Activated CD4-positive, alpha-beta T cell treated with anti-CD3 and anti-CD28 coated beads for 36 hours (primary cell): ENCODE data around the gene FHOD3. TPM values are rescaled to one million over a fixed set of nuclear protein-coding genes. Genes with fewer than 3 reads are reported as not detected.

Experiments used
- ATAC-seq: fragments of 200-7000 bp; cut with Tn5 transposase; one replicate; pipeline ENCODE4 v1.10.0; 2021; ENCODE audit warnings: mild to moderate bottlenecking, moderate library complexity
- CTCF ChIA-PET: fragments of 350-600 bp; sonication (Branson Sonifier 250); formaldehyde crosslinking; loops from one replicate; lab custom pipeline; 2021; ENCODE audit warnings: antibody characterized with exemption; lab: Charles Lee
- POLR2A ChIA-PET: fragments of 350-600 bp; sonication (Branson Sonifier 250); formaldehyde crosslinking; loops from one replicate; lab custom pipeline; 2021; ENCODE audit warnings: antibody characterized with exemption, inconsistent platforms; lab: Charles Lee
- DNase-seq: peaks from one replicate; pipeline ENCODE4 v3.0.0-alpha.2; 2020
- H3K27ac Mint-ChIP-seq: one replicate; pipeline ENCODE4 v1.8.0; 2021; ENCODE audit warnings: mixed read lengths
- H3K27me3 Mint-ChIP-seq: one replicate; pipeline ENCODE4 v1.8.0; 2021; ENCODE audit warnings: mixed read lengths
- H3K36me3 Mint-ChIP-seq: one replicate; pipeline ENCODE4 v1.8.0; 2021; ENCODE audit warnings: low read depth, mixed read lengths
- H3K4me1 Mint-ChIP-seq: one replicate; pipeline ENCODE4 v1.8.0; 2021; ENCODE audit warnings: mixed read lengths
- H3K4me3 Mint-ChIP-seq: one replicate; pipeline ENCODE4 v1.8.0; 2021; ENCODE audit warnings: mild to moderate bottlenecking, moderate library complexity, mixed read lengths
- H3K9me3 Mint-ChIP-seq: one replicate; pipeline ENCODE4 v1.8.0; 2021; ENCODE audit warnings: low read depth, mixed read lengths
- intact Hi-C, 2 experiments: fragments of 100-400 bp; cut with DNase I in 1 of 2; cut with micrococcal nuclease in 1 of 2; formaldehyde crosslinking; loops; one replicate each; pipeline versions ENCODE4 v1.14.2 to v1.15.1; 2022 to 2024; cut with DNase I, micrococcal nuclease
- total RNA-seq, 2 experiments: library from RNA; stranded (reverse); gene quantifications; one replicate each; pipeline ENCODE4 v1.2.3, GENCODE V29; 2021

Gene FHOD3
- total RNA-seq, 2 experiments from 2014 or later, result not detected

DNA sequence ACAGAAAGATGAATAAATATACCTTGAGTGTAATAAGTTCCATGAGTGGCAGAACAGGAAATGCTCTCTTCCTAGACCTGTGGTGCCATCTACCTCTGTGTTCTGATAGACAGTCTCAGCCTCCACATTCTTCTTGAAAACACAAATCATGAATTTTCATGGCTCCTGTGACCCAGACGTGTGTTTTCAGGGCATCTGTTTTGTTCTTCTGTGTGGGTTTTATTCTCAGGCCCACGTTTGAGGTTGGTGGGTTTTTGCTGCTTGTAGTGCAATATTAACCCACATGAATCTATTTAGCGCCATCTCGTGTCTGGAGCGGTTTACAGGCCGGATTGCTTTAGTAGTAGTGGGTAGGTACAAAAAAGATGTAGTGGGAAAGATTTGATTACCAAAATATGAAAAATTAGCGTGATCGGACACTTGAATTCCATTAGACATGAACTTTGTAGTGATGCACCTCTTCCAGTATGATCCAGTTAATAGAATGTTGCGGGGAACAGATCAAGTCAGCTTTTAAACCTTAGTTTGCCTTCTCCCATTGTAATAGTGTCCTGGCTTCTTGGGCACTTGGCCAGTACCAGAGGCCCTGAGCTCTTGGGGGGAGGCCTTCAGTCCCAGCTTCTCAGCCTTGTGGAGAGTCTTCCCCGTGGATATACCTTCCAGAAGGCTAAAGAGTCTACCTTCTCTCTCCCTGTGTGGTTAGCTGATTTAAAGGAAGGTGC lies 274.8 kb downstream of the FHOD3 start:
- H3K9me3 Mint-ChIP-seq, result no peaks in the 10 kb centered on the region
- H3K4me1 Mint-ChIP-seq, result peaks cover 2% of the 10 kb centered on the region
- CTCF ChIA-PET, result interaction anchor here (0.6 to 1.2 kb wide), 5 partner anchors 17 to 476 kb away, joined by 3 to 4 read pairs (median 3); partner anchors contain the start of gene SLC39A6
- H3K27ac Mint-ChIP-seq, result no peak overlapping the region
- POLR2A ChIA-PET, result no interaction called here
- peak; percentile 60 for DNase-seq
- peaks cover 2% of the 10 kb centered on the region for H3K27me3 Mint-ChIP-seq
- no peak overlapping the region for H3K4me3 Mint-ChIP-seq
- H3K36me3 Mint-ChIP-seq, result no peaks in the 10 kb centered on the region
- intact Hi-C loops, result loop anchor here (1.0 to 5.0 kb wide), 6 partner anchors 95 to 555 kb away; partner anchors contain the start of gene FHOD3 (in 1 of the 2)
- peak; percentile 51 for ATAC-seq

DNA sequence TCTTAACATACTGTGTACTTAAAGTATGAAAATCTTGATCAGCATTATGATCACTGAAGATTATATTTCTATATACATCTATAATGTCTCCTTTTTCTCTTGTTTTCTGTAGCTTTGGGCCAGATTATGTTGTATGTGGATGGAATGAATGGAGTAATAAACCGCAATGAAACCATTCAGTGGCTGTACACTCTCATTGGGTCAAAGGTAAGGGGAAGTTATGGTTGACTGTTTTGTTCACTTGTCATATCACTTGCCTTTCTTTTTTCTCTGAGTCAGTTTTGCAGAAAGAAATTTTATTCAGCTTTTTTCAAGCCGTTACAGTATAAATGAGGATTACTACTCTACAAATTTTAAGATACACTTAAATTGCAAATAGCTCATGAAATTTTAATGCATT lies 278.8 kb downstream of the FHOD3 start:
- ChIA-PET POLR2A (no interaction called here), CTCF (interaction anchor here (1.0 kb wide), 1 partner anchor 12 kb away, joined by 3 read pairs; no protein-coding TSS in a partner anchor)
- no peak for DNase-seq
- H3K27ac Mint-ChIP-seq, result no peak overlapping the region
- H3K36me3 Mint-ChIP-seq, result no peaks in the 10 kb centered on the region
- no peaks in the 10 kb centered on the region for H3K9me3 Mint-ChIP-seq
- H3K4me1 Mint-ChIP-seq, result peaks cover 2% of the 10 kb centered on the region
- intact Hi-C loops, result no loop called here
- ATAC-seq, result no peak
- H3K4me3 Mint-ChIP-seq, result no peak overlapping the region
- no peaks in the 10 kb centered on the region for H3K27me3 Mint-ChIP-seq

- DNase-seq (no peak), ATAC-seq (no peak)
- no peaks in the 10 kb centered on the region for H3K27me3 Mint-ChIP-seq
- H3K27ac Mint-ChIP-seq, result no peak overlapping the region
- H3K4me1 Mint-ChIP-seq, result no peaks in the 10 kb centered on the region
- ChIA-PET POLR2A (no interaction called here), CTCF (no interaction called here)
- H3K36me3 Mint-ChIP-seq, result no peaks in the 10 kb centered on the region
- intact Hi-C loops, result no loop called here
- H3K4me3 Mint-ChIP-seq, result no peak overlapping the region
- no peaks in the 10 kb centered on the region for H3K9me3 Mint-ChIP-seq
Measured at GRCh38 chr18:36578871-36579710, 281.6 kb downstream of the FHOD3 start.

GRCh38 chr18:36580266-36580665 lies 282.8 kb downstream of the FHOD3 start:
- Mint-ChIP-seq H3K9me3 (no peaks in the 10 kb centered on the region), H3K27ac (no peak overlapping the region), H3K27me3 (no peaks in the 10 kb centered on the region), H3K4me3 (no peak overlapping the region), H3K4me1 (no peaks in the 10 kb centered on the region), H3K36me3 (no peaks in the 10 kb centered on the region)
- ChIA-PET POLR2A (no interaction called here), CTCF (no interaction called here)
- no peak for DNase-seq
- no peak for ATAC-seq
- intact Hi-C loops, result no loop called here

DNA sequence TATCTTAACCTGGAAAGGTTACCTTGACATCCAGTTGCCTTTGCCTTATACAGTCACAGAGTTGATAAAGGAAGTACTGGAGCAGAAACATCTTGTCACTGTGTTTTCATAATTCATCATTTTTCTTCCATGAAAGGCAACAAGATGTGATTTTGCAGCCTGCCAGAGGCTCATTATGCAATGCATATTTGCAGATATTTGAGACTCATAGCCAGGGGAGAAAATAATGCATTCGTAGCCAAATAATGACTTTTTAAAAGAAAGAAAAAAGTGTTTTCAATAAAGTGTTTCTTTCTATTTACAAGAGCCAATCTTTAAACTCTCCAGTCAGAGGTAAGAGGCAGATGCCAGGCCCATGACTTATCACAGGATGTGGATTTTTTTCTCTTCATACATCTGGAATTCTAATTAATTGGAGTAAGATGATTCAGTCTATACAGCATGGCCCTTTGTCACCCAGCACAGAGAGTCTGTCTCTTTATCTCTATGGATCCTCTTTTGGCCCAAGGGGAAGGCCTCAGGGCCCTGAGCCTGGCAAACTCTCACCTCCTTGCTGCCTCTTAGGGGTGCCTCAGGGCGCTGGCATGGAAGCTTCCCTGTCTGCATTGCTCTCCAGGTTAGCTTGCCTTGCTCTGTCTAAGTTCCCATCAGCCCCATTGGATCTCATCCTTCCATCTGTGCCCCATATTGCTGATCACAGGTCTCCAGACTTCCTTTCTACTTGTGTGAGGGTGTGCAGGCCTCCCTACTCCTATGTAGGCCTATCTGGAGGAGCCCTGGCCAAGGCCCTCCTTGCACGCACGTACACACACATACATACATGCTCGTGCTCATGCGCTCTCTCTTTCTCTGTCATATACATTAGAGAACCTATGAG lies 283.6 kb downstream of the FHOD3 start:
- ATAC-seq, result no peak
- no peak for DNase-seq
- Mint-ChIP-seq H3K4me3 (no peak overlapping the region), H3K4me1 (no peaks in the 10 kb centered on the region), H3K27me3 (no peaks in the 10 kb centered on the region), H3K27ac (no peak overlapping the region), H3K36me3 (no peaks in the 10 kb centered on the region), H3K9me3 (no peaks in the 10 kb centered on the region)
- intact Hi-C loops, result no loop called here
- CTCF ChIA-PET, result interaction anchor here (0.7 kb wide), 2 partner anchors 36 to 81 kb away, joined by 3 to 4 read pairs; no protein-coding TSS in a partner anchor
- POLR2A ChIA-PET, result no interaction called here

DNA sequence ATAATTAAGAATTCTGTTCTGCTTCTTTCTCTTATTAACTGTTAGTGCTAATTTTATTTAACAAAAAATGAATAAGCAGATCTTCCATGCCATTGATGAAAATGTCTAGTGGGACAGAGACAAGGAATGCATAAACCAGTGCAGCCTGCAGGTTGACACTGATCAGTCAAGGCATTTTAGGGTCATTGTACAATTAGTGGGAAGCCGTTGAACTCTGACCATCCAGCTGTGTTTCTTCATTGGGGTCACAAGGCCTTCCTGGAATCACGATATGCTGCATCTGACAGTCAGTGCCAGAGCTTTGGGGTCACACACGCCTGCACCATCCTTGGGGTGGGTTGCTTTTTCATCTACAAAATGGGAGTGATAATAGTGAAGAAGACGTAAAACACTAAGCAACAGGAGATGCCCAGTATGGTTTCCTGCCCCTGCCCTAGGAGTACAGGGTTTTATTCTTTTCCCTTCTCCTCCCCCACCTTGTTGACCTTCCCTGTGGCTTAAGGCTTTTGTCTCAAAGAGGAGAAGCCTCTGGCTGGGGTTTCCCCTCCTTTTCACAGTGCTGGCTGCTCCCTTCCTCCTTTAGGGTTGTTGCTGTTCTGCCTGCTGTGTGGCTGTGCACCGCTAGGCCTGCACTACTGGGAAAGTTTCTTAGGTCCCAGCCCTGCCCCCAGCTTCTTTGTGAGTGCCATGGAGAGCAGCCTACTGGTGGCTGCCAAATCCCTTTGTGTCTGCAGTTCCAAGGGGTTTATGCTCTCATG lies 285.7 kb downstream of the FHOD3 start:
- no peak for ATAC-seq
- ChIA-PET POLR2A (no interaction called here), CTCF (no interaction called here)
- no peak overlapping the region for H3K4me3 Mint-ChIP-seq
- intact Hi-C loops, result no loop called here
- no peaks in the 10 kb centered on the region for H3K4me1 Mint-ChIP-seq
- no peak for DNase-seq
- no peaks in the 10 kb centered on the region for H3K9me3 Mint-ChIP-seq
- H3K36me3 Mint-ChIP-seq, result no peaks in the 10 kb centered on the region
- no peaks in the 10 kb centered on the region for H3K27me3 Mint-ChIP-seq
- H3K27ac Mint-ChIP-seq, result no peak overlapping the region

- Mint-ChIP-seq H3K9me3 (no peaks in the 10 kb centered on the region), H3K27me3 (peaks cover 2% of the 10 kb centered on the region), H3K4me1 (no peaks in the 10 kb centered on the region), H3K36me3 (no peaks in the 10 kb centered on the region), H3K4me3 (no peak overlapping the region), H3K27ac (no peak overlapping the region)
- CTCF ChIA-PET, result interaction anchor here (0.6 kb wide), 1 partner anchor 18 kb away, joined by 3 read pairs; no protein-coding TSS in a partner anchor
- intact Hi-C loops, result no loop called here
- POLR2A ChIA-PET, result no interaction called here
- no peak for ATAC-seq
- no peak for DNase-seq
Measured at GRCh38 chr18:36589857-36590543, 292.5 kb downstream of the FHOD3 start.

DNA sequence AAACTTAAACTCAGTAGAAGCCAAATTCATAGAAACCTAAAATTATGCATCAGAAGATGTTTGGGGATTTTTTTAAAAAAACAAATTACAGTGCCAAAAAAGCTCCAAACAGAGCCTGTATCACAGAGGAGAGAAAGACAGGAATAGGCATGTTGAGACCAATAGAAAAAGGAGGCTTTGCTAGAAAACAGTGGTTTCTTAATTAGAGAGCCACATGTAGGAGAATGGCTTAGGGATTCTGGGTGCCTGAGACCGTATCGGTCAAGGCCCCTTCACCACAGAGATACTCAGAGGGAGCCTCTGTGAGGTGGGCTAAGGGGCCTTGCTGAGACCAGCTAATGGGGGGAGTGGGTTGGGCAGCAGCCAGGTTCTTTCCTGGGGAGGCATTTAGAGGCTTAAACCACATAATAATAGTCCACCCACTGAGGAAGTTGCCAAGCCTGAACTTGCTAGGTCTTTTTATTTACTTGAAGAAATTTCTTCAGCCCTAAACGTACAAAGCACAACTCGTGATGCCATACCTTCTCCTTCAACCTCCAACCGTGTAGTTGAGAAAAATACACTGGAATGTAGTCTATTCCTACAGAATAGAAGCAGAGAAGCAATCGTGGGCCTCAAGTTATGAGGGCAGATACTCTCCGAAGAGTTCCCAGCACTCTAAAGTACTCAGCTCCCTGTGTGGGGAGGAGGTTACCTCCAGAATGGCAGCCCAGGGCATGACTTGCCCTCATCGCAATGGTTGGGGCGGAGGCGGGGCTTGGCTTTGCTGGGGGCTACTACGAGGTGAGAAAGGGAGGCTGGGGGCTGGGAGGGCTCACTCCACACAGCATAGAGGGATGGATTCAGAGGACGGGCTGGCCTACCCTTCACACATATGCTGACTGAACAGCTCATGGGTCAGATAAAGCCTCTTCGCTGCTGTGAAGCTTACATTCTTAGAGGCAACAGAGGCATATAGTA lies 293.4 kb downstream of the FHOD3 start:
- Mint-ChIP-seq H3K4me3 (no peak overlapping the region), H3K27me3 (peaks cover 2% of the 10 kb centered on the region), H3K27ac (no peak overlapping the region), H3K36me3 (no peaks in the 10 kb centered on the region), H3K9me3 (no peaks in the 10 kb centered on the region), H3K4me1 (no peaks in the 10 kb centered on the region)
- no peak for ATAC-seq
- no peak for DNase-seq
- CTCF ChIA-PET, result no interaction called here
- intact Hi-C loops, result no loop called here
- POLR2A ChIA-PET, result no interaction called here

DNA sequence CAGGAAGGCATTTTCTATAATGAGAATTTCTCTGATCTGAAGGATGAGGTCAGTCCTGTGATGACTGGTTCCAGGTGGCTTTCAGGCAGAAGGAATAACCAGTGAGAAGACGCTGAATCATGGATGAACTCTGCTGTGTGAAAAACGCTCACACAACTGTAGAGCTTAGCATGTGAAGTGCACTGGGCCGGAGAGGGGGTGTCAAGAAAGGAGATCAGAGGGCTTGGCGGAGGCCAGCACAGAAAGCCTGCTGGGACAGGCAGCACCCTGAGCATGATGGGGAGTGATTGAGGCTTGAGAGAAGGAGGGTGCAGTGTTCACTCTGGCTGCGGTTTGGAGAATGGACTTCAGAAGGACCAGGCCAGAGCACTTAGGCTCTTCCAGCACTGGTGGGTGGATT lies 294.8 kb downstream of the FHOD3 start:
- Mint-ChIP-seq H3K27me3 (peaks cover 2% of the 10 kb centered on the region), H3K27ac (no peak overlapping the region), H3K4me1 (no peaks in the 10 kb centered on the region), H3K4me3 (no peak overlapping the region), H3K36me3 (no peaks in the 10 kb centered on the region), H3K9me3 (no peaks in the 10 kb centered on the region)
- intact Hi-C loops, result no loop called here
- no peak for ATAC-seq
- ChIA-PET CTCF (no interaction called here), POLR2A (no interaction called here)
- no peak for DNase-seq
